HG02870 (cell line): ENCODE measurements around the gene NUDT17.
"Not testable (repeated sequence)": the region's sequence is repeated elsewhere in the genome, so short reads cannot be mapped to it uniquely, and the experiment has no call there.

Experiments used
- ATAC-seq: cut with Tn5 transposase; IDR thresholded peaks from one replicate; pipeline ENCODE4 v1.9.1; 2021; ENCODE audit warnings: mild to moderate bottlenecking, moderate library complexity; ENCODE audit not compliant: unreplicated experiment

The NUDT17 gene

GRCh38 chr1:145845514-145846161 is at the start of gene NUDT17:
TSS of gene NUDT17 (plus strand) at chr1:145845630. CDS start at chr1:145845641, 11 bp downstream.
- peak; percentile 45 for ATAC-seq

GRCh38 chr1:145796753-145797152 is 48.7 kb upstream of the NUDT17 start:
- ATAC-seq, result no peak

GRCh38 chr1:145799806-145800205 is 45.6 kb upstream of the NUDT17 start:
- no peak for ATAC-seq

GRCh38 chr1:145804235-145805045 is 41.0 kb upstream of the NUDT17 start:
- ATAC-seq, result no peak

GRCh38 chr1:145805057-145805456 is 40.4 kb upstream of the NUDT17 start:
- no peak for ATAC-seq

GRCh38 chr1:145806408-145806807 is 39.0 kb upstream of the NUDT17 start:
- ATAC-seq, result no peak

GRCh38 chr1:145806844-145807243 is 38.6 kb upstream of the NUDT17 start:
- ATAC-seq, result no peak

- ATAC-seq, result not testable (repeated sequence)
These were observed 32.2 kb upstream of the NUDT17 start for GRCh38 chr1:145812977-145813810.

GRCh38 chr1:145818095-145818494 is 27.3 kb upstream of the NUDT17 start:
- not testable (repeated sequence) for ATAC-seq

- not testable (repeated sequence) for ATAC-seq
These were observed 22.6 kb upstream of the NUDT17 start for GRCh38 chr1:145822779-145823331.

GRCh38 chr1:145823565-145824498 is 21.6 kb upstream of the NUDT17 start, which contains the start of the genes POLR3C and RNF115:
TSS of gene POLR3C (plus strand) at chr1:145824200. CDS start at chr1:145825777, 1,577 bp downstream.
TSS of gene RNF115 (minus strand) at chr1:145824095. CDS start at chr1:145823873, 222 bp downstream.
- ATAC-seq, result peak; percentile 85

- no peak for ATAC-seq
These were observed 21.0 kb upstream of the NUDT17 start for GRCh38 chr1:145824499-145824842.

GRCh38 chr1:145826030-145826429 is 19.4 kb upstream of the NUDT17 start:
- ATAC-seq, result no peak

GRCh38 chr1:145827966-145828365 is 17.5 kb upstream of the NUDT17 start:
- ATAC-seq, result no peak

- no peak for ATAC-seq
These were observed 16.9 kb upstream of the NUDT17 start for GRCh38 chr1:145828367-145829026.

- not testable (repeated sequence) for ATAC-seq
These were observed 14.6 kb upstream of the NUDT17 start for GRCh38 chr1:145830810-145831209.

GRCh38 chr1:145837656-145838055 is 7.8 kb upstream of the NUDT17 start:
- no peak for ATAC-seq

GRCh38 chr1:145843031-145843430 is 2.4 kb upstream of the NUDT17 start:
- no peak for ATAC-seq

- peak; percentile 77 for ATAC-seq
These were observed 301 bp upstream of the NUDT17 start for GRCh38 chr1:145845144-145845513.
